HepG2 (cell line): ENCODE measurements around the gene ARHGEF10L. TPM values are rescaled to one million over a fixed set of nuclear protein-coding genes. Genes with fewer than 3 reads are reported as not detected.
A peak's percentile ranks its signal among the peaks of the same experiment; 100 is the strongest.

Experiments
- CHD2 ChIP-seq: IDR thresholded peaks from 2 replicates; pipeline ENCODE4 v1.6.1; 2011; ENCODE audit warnings: low read depth, low read length, improper control_type of control experiment
- FLYWCH1 ChIP-seq: sonication (generic); formaldehyde crosslinking; IDR thresholded peaks from 2 replicates; pipeline ENCODE4 v1.8.1; 2023; ENCODE audit warnings: mild to moderate bottlenecking, missing genetic modification reagents
- FOXK1 ChIP-seq: sonication (generic); formaldehyde crosslinking; IDR thresholded peaks from 2 replicates; pipeline ENCODE4 v1.4.0; 2020; ENCODE audit warnings: low read depth, missing genetic modification reagents, borderline replicate concordance
- FOXO1 ChIP-seq: sonication (generic); formaldehyde crosslinking; IDR thresholded peaks from 2 replicates; pipeline ENCODE4 v1.4.0; 2020; ENCODE audit warnings: missing genetic modification reagents
- KDM2A ChIP-seq: sonication (generic); formaldehyde crosslinking; IDR thresholded peaks from 2 replicates; pipeline ENCODE4 v1.4.0; 2020; ENCODE audit warnings: low read depth, missing genetic modification reagents, borderline replicate concordance
- RXRB ChIP-seq: IDR thresholded peaks from 2 replicates; pipeline ENCODE4 v1.6.1; 2016; ENCODE audit warnings: borderline replicate concordance, missing genetic modification reagents, missing compliant biosample characterization
- SAP130 ChIP-seq: IDR thresholded peaks from 2 replicates; pipeline ENCODE4 v1.6.1; 2016; ENCODE audit warnings: low read depth
- TARDBP ChIP-seq: sonication (generic); formaldehyde crosslinking; IDR thresholded peaks from 2 replicates; pipeline ENCODE4 v1.8.0; 2022; ENCODE audit warnings: mild to moderate bottlenecking, missing genetic modification reagents
- ZC3H4 ChIP-seq: sonication (generic); formaldehyde crosslinking; IDR thresholded peaks from 2 replicates; pipeline ENCODE4 v1.4.0; 2020; ENCODE audit warnings: missing genetic modification reagents, borderline replicate concordance
- polyA plus RNA-seq, 8 experiments: library from polyadenylated mRNA; depleted of rRNA in 3 of 8; stranded (reverse) in 7 of 8; unstranded in 1 of 8; fragments of >200 nt; fragmentation: Illumina TruSeq in 4 of 8; extraction: Trizol in 4 of 8; gene quantifications; 2 replicates each; pipeline versions ENCODE4 v1.2.1 to v1.2.3, GENCODE V29; 2011 to 2016; ENCODE audit warnings: low read depth in 4 of 8, missing spikeins in 1 of 8, mixed read lengths in 1 of 8; ENCODE audit not compliant: insufficient read depth in 1 of 8
- total RNA-seq, 5 experiments: library from RNA; depleted of rRNA; stranded (reverse); fragments of >200 nt; fragmentation: Illumina TruSeq; extraction: Trizol; gene quantifications; 2 replicates each; pipeline ENCODE4 v1.2.3, GENCODE V29; 2016; ENCODE audit warnings: low read depth in 1 of 5
- TF ChIP-seq, protein P1 (sequence below): sonication (generic); formaldehyde crosslinking; IDR thresholded peaks from 2 replicates; pipeline ENCODE4 v1.4.0; 2020; ENCODE audit warnings: missing genetic modification reagents, borderline replicate concordance

Gene ARHGEF10L
- total and polyA plus RNA-seq, 2 of the 13 experiments (the other 11 are each of a cell fraction or from before 2014, with no cell fraction given), result 46.5 to 78.3 TPM

DNA sequence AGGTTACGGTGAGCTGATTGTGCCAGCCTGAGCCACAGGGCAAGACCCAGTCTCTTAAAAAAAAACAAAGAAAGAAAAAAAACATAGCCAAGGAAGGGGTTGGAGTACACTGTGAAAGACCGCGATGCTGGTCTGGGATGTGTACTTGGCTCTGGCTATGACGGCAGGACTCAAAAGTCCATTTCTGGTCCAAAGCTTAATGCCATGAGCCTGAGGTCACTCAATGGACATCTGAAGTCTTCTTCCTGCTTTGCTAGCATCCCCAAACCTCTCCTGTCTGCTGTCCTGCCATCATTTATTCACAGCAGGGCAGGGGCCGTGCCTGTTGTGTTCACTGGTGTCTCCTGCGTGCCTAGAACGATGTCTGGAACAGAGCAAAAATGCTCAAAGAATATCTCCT is 1.5 kb upstream of the ARHGEF10L start (continued):
- TF ChIP-seq RXRB (CRISPR knock-in tag) (0 out of 2 replicates have a peak, but pooled peaks have one; percentile 31), KDM2A (CRISPR knock-in tag) (0 out of 2 replicates have a peak, but pooled peaks have one; percentile 18), FOXO1 (0 out of 2 replicates have a peak, but pooled peaks have one; percentile 41), FLYWCH1 (CRISPR knock-in tag) (no peak), SAP130 (CRISPR knock-in tag) (peak; percentile 44; the same call in 1 of the 2 replicates), ZC3H4 (CRISPR knock-in tag) (no peak), FOXK1 (CRISPR knock-in tag) (0 out of 2 replicates have a peak, but pooled peaks have one; percentile 21), TARDBP (no peak), CHD2 (peak; percentile 72)
- TF ChIP-seq, protein P1, sequence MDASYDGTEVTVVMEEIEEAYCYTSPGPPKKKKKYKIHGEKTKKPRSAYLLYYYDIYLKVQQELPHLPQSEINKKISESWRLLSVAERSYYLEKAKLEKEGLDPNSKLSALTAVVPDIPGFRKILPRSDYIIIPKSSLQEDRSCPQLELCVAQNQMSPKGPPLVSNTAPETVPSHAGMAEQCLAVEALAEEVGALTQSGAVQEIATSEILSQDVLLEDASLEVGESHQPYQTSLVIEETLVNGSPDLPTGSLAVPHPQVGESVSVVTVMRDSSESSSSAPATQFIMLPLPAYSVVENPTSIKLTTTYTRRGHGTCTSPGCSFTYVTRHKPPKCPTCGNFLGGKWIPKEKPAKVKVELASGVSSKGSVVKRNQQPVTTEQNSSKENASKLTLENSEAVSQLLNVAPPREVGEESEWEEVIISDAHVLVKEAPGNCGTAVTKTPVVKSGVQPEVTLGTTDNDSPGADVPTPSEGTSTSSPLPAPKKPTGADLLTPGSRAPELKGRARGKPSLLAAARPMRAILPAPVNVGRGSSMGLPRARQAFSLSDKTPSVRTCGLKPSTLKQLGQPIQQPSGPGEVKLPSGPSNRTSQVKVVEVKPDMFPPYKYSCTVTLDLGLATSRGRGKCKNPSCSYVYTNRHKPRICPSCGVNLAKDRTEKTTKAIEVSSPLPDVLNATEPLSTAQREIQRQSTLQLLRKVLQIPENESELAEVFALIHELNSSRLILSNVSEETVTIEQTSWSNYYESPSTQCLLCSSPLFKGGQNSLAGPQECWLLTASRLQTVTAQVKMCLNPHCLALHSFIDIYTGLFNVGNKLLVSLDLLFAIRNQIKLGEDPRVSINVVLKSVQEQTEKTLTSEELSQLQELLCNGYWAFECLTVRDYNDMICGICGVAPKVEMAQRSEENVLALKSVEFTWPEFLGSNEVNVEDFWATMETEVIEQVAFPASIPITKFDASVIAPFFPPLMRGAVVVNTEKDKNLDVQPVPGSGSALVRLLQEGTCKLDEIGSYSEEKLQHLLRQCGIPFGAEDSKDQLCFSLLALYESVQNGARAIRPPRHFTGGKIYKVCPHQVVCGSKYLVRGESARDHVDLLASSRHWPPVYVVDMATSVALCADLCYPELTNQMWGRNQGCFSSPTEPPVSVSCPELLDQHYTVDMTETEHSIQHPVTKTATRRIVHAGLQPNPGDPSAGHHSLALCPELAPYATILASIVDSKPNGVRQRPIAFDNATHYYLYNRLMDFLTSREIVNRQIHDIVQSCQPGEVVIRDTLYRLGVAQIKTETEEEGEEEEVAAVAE (CRISPR knock-in tag), result no peak
